T-helper 2 cell treated with Interferon-gamma antibody and Interleukin-4, amounts not matched to agents 5 μg/mL and 100 μg/mL, for 36 hours (primary cell): ENCODE measurements around the gene PSMB9.
"Not testable (repeated sequence)": the region's sequence is repeated elsewhere in the genome, so short reads cannot be mapped to it uniquely, and the experiment has no call there.

ENCODE experiments used
- DNase-seq: peaks from one replicate; pipeline ENCODE4 v3.0.0; 2021; ENCODE audit warnings: low spot score
- H3K27ac Mint-ChIP-seq: one replicate; pipeline ENCODE4 v1.8.0; 2021; ENCODE audit warnings: mild to moderate bottlenecking, mixed read lengths
- H3K27me3 Mint-ChIP-seq: one replicate; pipeline ENCODE4 v1.8.0; 2021; ENCODE audit warnings: low read depth, mixed read lengths
- H3K36me3 Mint-ChIP-seq: one replicate; pipeline ENCODE4 v1.8.0; 2021; ENCODE audit warnings: low read depth, mixed read lengths
- H3K4me1 Mint-ChIP-seq: one replicate; pipeline ENCODE4 v1.8.0; 2021; ENCODE audit warnings: low read depth, mixed read lengths
- H3K4me3 Mint-ChIP-seq: one replicate; pipeline ENCODE4 v1.8.0; 2022; ENCODE audit warnings: mild to moderate bottlenecking, moderate library complexity, mixed read lengths
- H3K9me3 Mint-ChIP-seq: one replicate; pipeline ENCODE4 v1.8.0; 2021; ENCODE audit warnings: mixed read lengths

Gene PSMB9

GRCh38 chr6:32853541-32854375 lies at the start of gene PSMB9, which contains the start of gene TAP1:
Gene PSMB9, plus strand, starts transcription at chr6:32854192. Its CDS starts 38 bp downstream, at chr6:32854230.
Gene TAP1, minus strand, starts transcription at chr6:32853704. Its CDS starts 68 bp downstream, at chr6:32853636.
- Mint-ChIP-seq H3K4me3 (peak within 1 kb of the TSS; percentile 99), H3K27ac (peak within 1 kb of the TSS; percentile 100), H3K9me3 (no peaks in the 10 kb centered on the region), H3K36me3 (peaks cover 86% of the 10 kb centered on the region), H3K4me1 (peaks cover 56% of the 10 kb centered on the region), H3K27me3 (no peaks in the 10 kb centered on the region)
- peak; percentile 94 for DNase-seq

- DNase-seq, H3K36me3 Mint-ChIP-seq, H3K9me3 Mint-ChIP-seq, H3K27ac Mint-ChIP-seq, H3K4me3 Mint-ChIP-seq, H3K4me1 Mint-ChIP-seq: not testable (repeated sequence)
- H3K27me3 Mint-ChIP-seq: peaks cover 54% of the 10 kb centered on the region
Observed at GRCh38 chr6:32805404-32805803, 48.6 kb upstream of the PSMB9 start.

- no peak overlapping the region for H3K4me3 Mint-ChIP-seq
- peaks cover 42% of the 10 kb centered on the region for H3K27me3 Mint-ChIP-seq
- no peaks in the 10 kb centered on the region for H3K9me3 Mint-ChIP-seq
- H3K36me3 Mint-ChIP-seq: no peaks in the 10 kb centered on the region
- H3K4me1 Mint-ChIP-seq: no peaks in the 10 kb centered on the region
- DNase-seq: no peak
- H3K27ac Mint-ChIP-seq: no peak overlapping the region
Observed at GRCh38 chr6:32807020-32807580, 46.9 kb upstream of the PSMB9 start.

GRCh38 chr6:32809171-32809570 lies 44.8 kb upstream of the PSMB9 start:
- Mint-ChIP-seq H3K36me3 (no peaks in the 10 kb centered on the region), H3K27ac (no peak overlapping the region), H3K27me3 (peaks cover 22% of the 10 kb centered on the region), H3K4me3 (no peak overlapping the region), H3K4me1 (no peaks in the 10 kb centered on the region), H3K9me3 (no peaks in the 10 kb centered on the region)
- no peak for DNase-seq

GRCh38 chr6:32814145-32814544 lies 39.8 kb upstream of the PSMB9 start:
- Mint-ChIP-seq H3K27ac (no peak overlapping the region), H3K4me3 (no peak overlapping the region), H3K4me1 (no peaks in the 10 kb centered on the region)

GRCh38 chr6:32815115-32815514 lies 38.9 kb upstream of the PSMB9 start:
- no peak for DNase-seq
- Mint-ChIP-seq H3K36me3 (no peaks in the 10 kb centered on the region), H3K4me1 (no peaks in the 10 kb centered on the region), H3K27me3 (no peaks in the 10 kb centered on the region), H3K4me3 (no peak overlapping the region), H3K27ac (no peak overlapping the region), H3K9me3 (no peaks in the 10 kb centered on the region)

More at GRCh38 chr6:32814145-32814544, 39.8 kb upstream of the PSMB9 start:
- DNase-seq: no peak
- H3K9me3 Mint-ChIP-seq: no peaks in the 10 kb centered on the region
- H3K27me3 Mint-ChIP-seq: no peaks in the 10 kb centered on the region
- no peaks in the 10 kb centered on the region for H3K36me3 Mint-ChIP-seq

GRCh38 chr6:32815996-32816395 lies 38.0 kb upstream of the PSMB9 start:
- Mint-ChIP-seq H3K9me3 (no peaks in the 10 kb centered on the region), H3K36me3 (no peaks in the 10 kb centered on the region), H3K4me3 (no peak overlapping the region), H3K27me3 (no peaks in the 10 kb centered on the region), H3K4me1 (no peaks in the 10 kb centered on the region), H3K27ac (no peak overlapping the region)
- DNase-seq: no peak

- H3K9me3 Mint-ChIP-seq: no peaks in the 10 kb centered on the region
- no peaks in the 10 kb centered on the region for H3K36me3 Mint-ChIP-seq
- H3K27me3 Mint-ChIP-seq: no peaks in the 10 kb centered on the region
- H3K4me3 Mint-ChIP-seq: no peak within 1 kb of the TSS
- no peak for DNase-seq
- H3K4me1 Mint-ChIP-seq: no peaks in the 10 kb centered on the region
- no peak within 1 kb of the TSS for H3K27ac Mint-ChIP-seq
Observed at GRCh38 chr6:32816746-32817204, 37.2 kb upstream of the PSMB9 start, which contains the start of gene HLA-DOB. Gene HLA-DOB, minus strand, starts transcription at chr6:32817002. Its CDS starts 51 bp downstream, at chr6:32816951.

- Mint-ChIP-seq H3K4me3 (no peak overlapping the region), H3K36me3 (no peaks in the 10 kb centered on the region), H3K4me1 (no peaks in the 10 kb centered on the region), H3K27me3 (no peaks in the 10 kb centered on the region), H3K9me3 (no peaks in the 10 kb centered on the region), H3K27ac (no peak overlapping the region)
- no peak for DNase-seq
Observed at GRCh38 chr6:32818867-32819266, 35.1 kb upstream of the PSMB9 start.

- Mint-ChIP-seq H3K4me1 (no peaks in the 10 kb centered on the region), H3K36me3 (no peaks in the 10 kb centered on the region), H3K9me3 (no peaks in the 10 kb centered on the region), H3K27ac (no peak overlapping the region), H3K4me3 (no peak overlapping the region), H3K27me3 (no peaks in the 10 kb centered on the region)
- DNase-seq: no peak
Observed at GRCh38 chr6:32819729-32820128, 34.3 kb upstream of the PSMB9 start.

GRCh38 chr6:32825966-32826365 lies 28.0 kb upstream of the PSMB9 start:
- DNase-seq: no peak
- no peak overlapping the region for H3K4me3 Mint-ChIP-seq
- no peaks in the 10 kb centered on the region for H3K9me3 Mint-ChIP-seq
- H3K4me1 Mint-ChIP-seq: peaks cover 15% of the 10 kb centered on the region
- H3K27ac Mint-ChIP-seq: no peak overlapping the region
- H3K27me3 Mint-ChIP-seq: no peaks in the 10 kb centered on the region
- H3K36me3 Mint-ChIP-seq: peaks cover 34% of the 10 kb centered on the region

- no peaks in the 10 kb centered on the region for H3K27me3 Mint-ChIP-seq
- H3K9me3 Mint-ChIP-seq: no peaks in the 10 kb centered on the region
- DNase-seq: no peak
- H3K4me3 Mint-ChIP-seq: no peak overlapping the region
- peaks cover 43% of the 10 kb centered on the region for H3K36me3 Mint-ChIP-seq
- H3K4me1 Mint-ChIP-seq: peaks cover 22% of the 10 kb centered on the region
- no peak overlapping the region for H3K27ac Mint-ChIP-seq
Observed at GRCh38 chr6:32827025-32827424, 27.0 kb upstream of the PSMB9 start.

GRCh38 chr6:32829495-32829894 lies 24.5 kb upstream of the PSMB9 start:
- Mint-ChIP-seq H3K4me3 (no peak overlapping the region), H3K9me3 (no peaks in the 10 kb centered on the region), H3K27ac (no peak overlapping the region), H3K4me1 (peaks cover 43% of the 10 kb centered on the region), H3K27me3 (no peaks in the 10 kb centered on the region), H3K36me3 (peaks cover 64% of the 10 kb centered on the region)
- DNase-seq: no peak

GRCh38 chr6:32830017-32830416 lies 24.0 kb upstream of the PSMB9 start:
- Mint-ChIP-seq H3K27ac (no peak overlapping the region), H3K27me3 (no peaks in the 10 kb centered on the region), H3K36me3 (peaks cover 70% of the 10 kb centered on the region), H3K4me3 (no peak overlapping the region), H3K4me1 (peaks cover 48% of the 10 kb centered on the region), H3K9me3 (no peaks in the 10 kb centered on the region)
- no peak for DNase-seq
